GM19099 (cell line): ENCODE data around the gene TRHDE.

ENCODE experiments used
- POLR2A ChIP-seq: IDR thresholded peaks from 3 replicates; pipeline ENCODE4 v1.6.1; 2011; ENCODE audit warnings: low read depth; ENCODE audit not compliant: insufficient read length; ENCODE audit errors: extremely low read depth

Gene TRHDE

GRCh38 chr12:72434999-72435398 is 162.8 kb downstream of the TRHDE start:
- no peak for TF ChIP-seq POLR2A

- TF ChIP-seq POLR2A = no peak
These were observed 170.0 kb downstream of the TRHDE start for GRCh38 chr12:72442217-72442616.

- no peak for TF ChIP-seq POLR2A
These were observed 172.0 kb downstream of the TRHDE start for GRCh38 chr12:72444125-72444524.

- no peak for TF ChIP-seq POLR2A
These were observed 172.4 kb downstream of the TRHDE start for GRCh38 chr12:72444566-72444965.

GRCh38 chr12:72448089-72448488 is 175.9 kb downstream of the TRHDE start:
- no peak for TF ChIP-seq POLR2A

- no peak for TF ChIP-seq POLR2A
These were observed 176.6 kb downstream of the TRHDE start for GRCh38 chr12:72448805-72449204.

GRCh38 chr12:72453066-72453465 is 180.9 kb downstream of the TRHDE start:
- TF ChIP-seq POLR2A = no peak

- TF ChIP-seq POLR2A = no peak
These were observed 181.4 kb downstream of the TRHDE start for GRCh38 chr12:72453550-72453949.

GRCh38 chr12:72464471-72464870 is 192.3 kb downstream of the TRHDE start:
- no peak for TF ChIP-seq POLR2A

- TF ChIP-seq POLR2A = no peak
These were observed 193.0 kb downstream of the TRHDE start for GRCh38 chr12:72465155-72465554.

- TF ChIP-seq POLR2A = no peak
These were observed 193.9 kb downstream of the TRHDE start for GRCh38 chr12:72465940-72466630.

GRCh38 chr12:72467985-72468384 is 195.8 kb downstream of the TRHDE start:
- TF ChIP-seq POLR2A = no peak

- no peak for TF ChIP-seq POLR2A
These were observed 196.3 kb downstream of the TRHDE start for GRCh38 chr12:72468505-72468904.

- TF ChIP-seq POLR2A = no peak
These were observed 199.6 kb downstream of the TRHDE start for GRCh38 chr12:72471806-72472205.

GRCh38 chr12:72472350-72472749 is 200.2 kb downstream of the TRHDE start:
- TF ChIP-seq POLR2A = no peak

- no peak for TF ChIP-seq POLR2A
These were observed 204.1 kb downstream of the TRHDE start for GRCh38 chr12:72476301-72476700.
